ENCODE measurements around the gene PIK3C2A. TPM values are rescaled to one million over a fixed set of nuclear protein-coding genes. Genes with fewer than 3 reads are reported as not detected.

PIK3C2A gene
- total and polyA plus RNA-seq, 2 donors (not counting 3 experiments of a cell fraction or from before 2014, with no cell fraction given), result 33.7 to 142 TPM

GRCh38 chr11:17214338-17214737, 6.6 kb upstream of the PIK3C2A start:
- no peak overlapping the region for H3K9ac ChIP-seq (replicated peaks; ENCODE audit: extremely low read depth, insufficient read depth, low read length)
- H3K9me3 ChIP-seq (replicated peaks; ENCODE audit: control insufficient read depth, insufficient read depth, low read length), result peaks cover 2% of the 10 kb centered on the region
- no peak for TF ChIP-seq POLR2AphosphoS5 (IDR thresholded peaks at IDR 0.05; ENCODE audit: insufficient read depth, low read depth, low read length)
- TF ChIP-seq FOS (IDR thresholded peaks at IDR 0.05; ENCODE audit: borderline replicate concordance, insufficient read depth, low read length), result no peak
- TF ChIP-seq MYC (IDR thresholded peaks at IDR 0.05; ENCODE audit: low read depth, low read length), result no peak
- no peak for TF ChIP-seq JUN (IDR thresholded peaks at IDR 0.05; ENCODE audit: borderline replicate concordance, insufficient read depth, insufficient read length, low read depth)
- TF ChIP-seq POLR2A (IDR thresholded peaks at IDR 0.05; ENCODE audit: low read depth, low read length), result no peak
- no peak for TF ChIP-seq MAX (IDR thresholded peaks at IDR 0.05; ENCODE audit: insufficient read depth, insufficient read length)
- H3K4me1 ChIP-seq (ENCODE audit: control insufficient read depth, extremely low read depth, insufficient read depth, low read length), result peaks cover 11% of the 10 kb centered on the region
- POLR2A ChIA-PET, result no interaction called here
- no peak overlapping the region for H3K4me3 ChIP-seq (replicated peaks in 1 of 3; ENCODE audit: insufficient read depth in 1 of 3, low read depth in 1 of 3, low read length in 3 of 3)
- no peaks in the 10 kb centered on the region for H3K79me2 ChIP-seq (ENCODE audit: control insufficient read depth, insufficient read depth, low read length)
- no peak overlapping the region for H3K27ac ChIP-seq (ENCODE audit: insufficient read depth, low read depth, low read length)
- H4K20me1 ChIP-seq (replicated peaks; ENCODE audit: control insufficient read depth, extremely low read depth, insufficient read depth, low read length), result no peaks in the 10 kb centered on the region
- no TSS peak for BruUV-seq (replicated peaks)
- FAIRE-seq (no peak), DNase-seq (ENCODE audit: low read depth, low spot score) (no peak)
- dilution Hi-C loops (cut with MboI; ENCODE audit: extremely low pct_ligation_motif_present, low sequenced_read_pairs), result no loop called here
- no peak overlapping the region for H2AFZ ChIP-seq (ENCODE audit: low read depth, low read length)
- CTCF ChIA-PET, result no interaction called here
- no peak overlapping the region for H3K4me2 ChIP-seq (ENCODE audit: insufficient read depth, low read length)
- no peaks in the 10 kb centered on the region for H3K9me1 ChIP-seq (replicated peaks; ENCODE audit: control insufficient read depth, extremely low read depth, insufficient read depth, low read length)
- intact Hi-C loops (cut with micrococcal nuclease), result no loop called here
- no peaks in the 10 kb centered on the region for H3K27me3 ChIP-seq (ENCODE audit: control insufficient read depth in 2 of 2, insufficient read depth in 2 of 2, low read length in 2 of 2)
- H3K36me3 ChIP-seq (ENCODE audit: control insufficient read depth in 2 of 2, extremely low read depth in 1 of 2, insufficient read depth in 2 of 2, low read length in 2 of 2), result no peaks in the 10 kb centered on the region

- Histone ChIP-seq H3K36me3 (ENCODE audit: control insufficient read depth in 2 of 2, extremely low read depth in 1 of 2, insufficient read depth in 2 of 2, low read length in 2 of 2) (no peaks in the 10 kb centered on the region), H4K20me1 (replicated peaks; ENCODE audit: control insufficient read depth, extremely low read depth, insufficient read depth, low read length) (peaks cover 2% of the 10 kb centered on the region), H3K79me2 (ENCODE audit: control insufficient read depth, insufficient read depth, low read length) (peaks cover 14% of the 10 kb centered on the region), H2AFZ (ENCODE audit: low read depth, low read length) (no peak overlapping the region), H3K9ac (replicated peaks; ENCODE audit: extremely low read depth, insufficient read depth, low read length) (no peak overlapping the region), H3K27me3 (ENCODE audit: control insufficient read depth in 2 of 2, insufficient read depth in 2 of 2, low read length in 2 of 2) (no peaks in the 10 kb centered on the region), H3K9me1 (replicated peaks; ENCODE audit: control insufficient read depth, extremely low read depth, insufficient read depth, low read length) (no peaks in the 10 kb centered on the region), H3K27ac (ENCODE audit: insufficient read depth, low read depth, low read length) (no peak overlapping the region), H3K4me3 (replicated peaks in 1 of 3; ENCODE audit: insufficient read depth in 1 of 3, low read depth in 1 of 3, low read length in 3 of 3) (no peak overlapping the region), H3K9me3 (replicated peaks; ENCODE audit: control insufficient read depth, insufficient read depth, low read length) (peaks cover 2% of the 10 kb centered on the region), H3K4me1 (ENCODE audit: control insufficient read depth, extremely low read depth, insufficient read depth, low read length) (peaks cover 23% of the 10 kb centered on the region), H3K4me2 (ENCODE audit: insufficient read depth, low read length) (no peak overlapping the region)
- CTCF ChIA-PET, result interaction anchor here (3.6 kb wide), 1 partner anchor 11 kb away, joined by 34 read pairs; no protein-coding TSS in a partner anchor
- dilution Hi-C loops (cut with MboI; ENCODE audit: extremely low pct_ligation_motif_present, low sequenced_read_pairs) (no loop called here), intact Hi-C loops (cut with micrococcal nuclease) (no loop called here)
- FAIRE-seq (no peak), DNase-seq (ENCODE audit: low read depth, low spot score) (no peak)
- TF ChIP-seq POLR2A (IDR thresholded peaks at IDR 0.05; ENCODE audit: low read depth, low read length) (no peak), POLR2AphosphoS5 (IDR thresholded peaks at IDR 0.05; ENCODE audit: insufficient read depth, low read depth, low read length) (no peak), EZH2 (IDR thresholded peaks at IDR 0.05; ENCODE audit: borderline replicate concordance, low read depth, low read length, severe bottlenecking) (no peak), FOS (IDR thresholded peaks at IDR 0.05; ENCODE audit: borderline replicate concordance, insufficient read depth, low read length) (no peak), CTCF (IDR thresholded peaks at IDR 0.05; ENCODE audit: extremely low read depth in 1 of 2, insufficient read depth in 1 of 2, low read depth in 1 of 2, low read length in 2 of 2) (no peak)
- POLR2A ChIA-PET, result interaction anchor here (0.7 to 3.0 kb wide), 2 partner anchors 10 to 12 kb away, joined by 3 to 36 read pairs; no protein-coding TSS in a partner anchor
- no TSS peak for BruUV-seq (replicated peaks)
Measured at GRCh38 chr11:17211286-17211685, 3.5 kb upstream of the PIK3C2A start.
